ENCODE results near the gene FARP1. TPM values are rescaled to one million over a fixed set of nuclear protein-coding genes. Genes with fewer than 3 reads are reported as not detected.

The FARP1 gene
- total and polyA plus RNA-seq, 2 of the 8 experiments (the other 6 are each of a cell fraction or from before 2014, with no cell fraction given) = 24.7 to 104 TPM

DNA sequence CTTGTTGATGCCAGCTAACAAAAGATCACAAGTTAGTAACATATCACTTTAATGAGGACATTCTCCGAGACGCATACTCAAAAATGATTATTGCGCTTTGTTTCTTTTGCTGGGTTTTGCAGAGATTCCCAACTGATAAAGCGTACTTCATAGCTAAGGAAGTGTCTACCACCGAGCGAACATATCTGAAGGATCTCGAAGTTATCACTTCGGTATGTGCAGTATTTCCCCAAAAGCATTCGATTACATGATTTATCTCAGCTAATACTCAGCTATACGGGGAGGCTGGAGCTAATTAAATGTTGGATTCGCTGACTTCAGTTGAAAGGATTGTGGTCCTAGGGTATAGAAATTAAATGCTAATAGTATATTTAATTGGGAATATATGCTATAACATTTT lies 267.7 kb downstream of the FARP1 start:
- H4K8ac ChIP-seq (ENCODE audit: extremely low read depth, insufficient read depth, low read length) = no peak overlapping the region
- no peak overlapping the region for H3K14ac ChIP-seq (ENCODE audit: insufficient read length)
- no peak overlapping the region for H3K4me3 ChIP-seq (ENCODE audit: extremely low read depth in 1 of 4, insufficient read depth in 2 of 4, low read depth in 3 of 4, low read length in 4 of 4)
- H3K23ac ChIP-seq (ENCODE audit: insufficient read length) = no peak overlapping the region
- H2BK12ac ChIP-seq (ENCODE audit: low read depth, low read length) = no peak overlapping the region
- H3K4me1 ChIP-seq (replicated peaks in 1 of 4; ENCODE audit: control insufficient read depth in 3 of 4, insufficient read depth in 4 of 4, low read length in 3 of 4) = no peaks in the 10 kb centered on the region
- H3K56ac ChIP-seq (replicated peaks; ENCODE audit: insufficient read length, low read depth, low read length) = no peak overlapping the region
- no peak overlapping the region for H2BK15ac ChIP-seq (ENCODE audit: low read length)
- no peak overlapping the region for H2AFZ ChIP-seq (ENCODE audit: low read length)
- H2AK5ac ChIP-seq (ENCODE audit: low read depth, low read length) = no peak overlapping the region
- H3K4ac ChIP-seq (replicated peaks; ENCODE audit: insufficient read length, low read depth, low read length) = no peak overlapping the region
- H4K5ac ChIP-seq (ENCODE audit: insufficient read length, low read depth, low read length) = no peak overlapping the region
- FAIRE-seq (no peak), DNase-seq (ENCODE audit: low read depth in 1 of 2, low spot score in 2 of 2) (no peak)
- H3K18ac ChIP-seq (ENCODE audit: extremely low read depth, low read length) = no peak overlapping the region
- POLR2A ChIA-PET (ENCODE audit: partially characterized antibody) = no interaction called here
- H3K9me3 ChIP-seq (ENCODE audit: insufficient read depth in 2 of 2, low read depth in 1 of 2, low read length in 1 of 2) = no peaks in the 10 kb centered on the region
- CTCF ChIA-PET (ENCODE audit: partially characterized antibody) = no interaction called here
- no peaks in the 10 kb centered on the region for H4K20me1 ChIP-seq (replicated peaks in 1 of 2; ENCODE audit: control insufficient read depth in 1 of 2, insufficient read depth in 2 of 2, low read length in 2 of 2)
- WGBS, 2 experiments (ENCODE audit: extremely low coverage in 1 of 2, insufficient coverage in 1 of 2, insufficient read length in 1 of 2, insufficient replicate concordance in 2 of 2, low coverage in 1 of 2, low lambda C conversion rate in 2 of 2, missing lambda C conversion rate in 1 of 2) = 94% methylated on average over 11 of the region's 11 CpGs; no CpG with 5 or more reads in 1 of the 2 experiments
- no peak overlapping the region for H4K91ac ChIP-seq (replicated peaks; ENCODE audit: insufficient read length, low read length)
- no peak overlapping the region for H2BK5ac ChIP-seq (ENCODE audit: low read depth, low read length)
- H3K79me2 ChIP-seq (ENCODE audit: control insufficient read depth in 1 of 2, insufficient read depth in 2 of 2, low read length in 2 of 2) = no peaks in the 10 kb centered on the region
- no peak overlapping the region for H3K27ac ChIP-seq (ENCODE audit: low read depth, low read length)
- no peaks in the 10 kb centered on the region for H3K23me2 ChIP-seq (ENCODE audit: low read depth, low read length)
- no peak overlapping the region for H3K9ac ChIP-seq (replicated peaks in 1 of 4; ENCODE audit: extremely low read depth in 1 of 4, low read depth in 3 of 4, low read length in 3 of 4)
- no peak overlapping the region for H2BK120ac ChIP-seq (replicated peaks; ENCODE audit: low read depth, low read length)
- no peaks in the 10 kb centered on the region for H3K79me1 ChIP-seq (ENCODE audit: low read depth, low read length)
- no peaks in the 10 kb centered on the region for H3K27me3 ChIP-seq (replicated peaks in 1 of 4; ENCODE audit: control insufficient read depth in 3 of 4, extremely low read depth in 1 of 4, insufficient read depth in 3 of 4, low read length in 3 of 4)
- no peak overlapping the region for H3K4me2 ChIP-seq (ENCODE audit: insufficient read depth in 1 of 2, low read depth in 2 of 2, low read length in 2 of 2)
- peaks cover 3 to 19% (median 9%) of the 10 kb centered on the region in 4 experiments; a peak in 5 of 8 replicates for H3K36me3 ChIP-seq (ENCODE audit: control insufficient read depth in 2 of 4, insufficient read depth in 4 of 4, low read length in 3 of 4)
- no peak overlapping the region for H2BK20ac ChIP-seq (ENCODE audit: low read length)
- no peak for TF ChIP-seq KDM1A (IDR thresholded peaks at IDR 0.05; ENCODE audit: borderline replicate concordance, low read length)
- no peak for TF ChIP-seq SUZ12 (IDR thresholded peaks at IDR 0.05; ENCODE audit: low read length)
- TF ChIP-seq FOSL1 (IDR thresholded peaks at IDR 0.05; ENCODE audit: insufficient read depth, low read depth, low read length) = no peak
- TF ChIP-seq EGR1 (IDR thresholded peaks at IDR 0.05; ENCODE audit: borderline replicate concordance, low read depth, low read length) = no peak
- TF ChIP-seq BACH1 (IDR thresholded peaks at IDR 0.05; ENCODE audit: low read length) = no peak
- no peak for TF ChIP-seq TAF7 (optimal IDR thresholded peaks at IDR 0.05; ENCODE audit: borderline replicate concordance, low read depth, low read length)
- no peak for TF ChIP-seq RXRA (IDR thresholded peaks at IDR 0.05; ENCODE audit: insufficient read depth, low read depth, low read length)
- TF ChIP-seq TEAD4 (IDR thresholded peaks at IDR 0.05; ENCODE audit: low read depth, low read length) = no peak
- no peak for TF ChIP-seq SP4 (IDR thresholded peaks at IDR 0.05; ENCODE audit: low read length)
- TF ChIP-seq, protein P1, sequence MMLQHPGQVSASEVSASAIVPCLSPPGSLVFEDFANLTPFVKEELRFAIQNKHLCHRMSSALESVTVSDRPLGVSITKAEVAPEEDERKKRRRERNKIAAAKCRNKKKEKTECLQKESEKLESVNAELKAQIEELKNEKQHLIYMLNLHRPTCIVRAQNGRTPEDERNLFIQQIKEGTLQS (IDR thresholded peaks at IDR 0.05; ENCODE audit: insufficient read depth, low read depth, low read length) = no peak
- TF ChIP-seq CREB1 (IDR thresholded peaks at IDR 0.05) = no peak
- no peak for TF ChIP-seq SIN3A (conservative IDR thresholded peaks at IDR 0.05 in 1 of 2, IDR thresholded peaks at IDR 0.05 in 1 of 2; ENCODE audit: low read depth in 1 of 2, low read length in 2 of 2)
- no peak for TF ChIP-seq HDAC6 (IDR thresholded peaks at IDR 0.05; ENCODE audit: low read depth, low read length)

Data from H1 (cell line).